Jurkat, Clone E6-1 (cell line): ENCODE results near the gene AOX1.
"Not testable (repeated sequence)": the region's sequence is repeated elsewhere in the genome, so short reads cannot be mapped to it uniquely, and the experiment has no call there.

Experiments
- DNase-seq: peaks from one replicate; pipeline ENCODE4 v3.0.0-alpha.2; 2011; ENCODE audit warnings: low read depth, low spot score
- H3K4me3 ChIP-seq: 2 replicates; pipeline ENCODE4 v1.5.1; 2011; ENCODE audit warnings: mild to moderate bottlenecking, low read length, control low read depth, moderate library complexity

AOX1 gene

GRCh38 chr2:200658278-200658864 lies 72.6 kb downstream of the AOX1 start:
- no peak for DNase-seq
- H3K4me3 ChIP-seq: no peak overlapping the region

GRCh38 chr2:200659410-200659809 lies 73.6 kb downstream of the AOX1 start:
- H3K4me3 ChIP-seq: no peak overlapping the region
- no peak for DNase-seq

GRCh38 chr2:200661477-200661876 lies 75.7 kb downstream of the AOX1 start:
- H3K4me3 ChIP-seq: no peak overlapping the region
- DNase-seq: no peak

GRCh38 chr2:200662727-200663126 lies 76.9 kb downstream of the AOX1 start:
- DNase-seq: no peak
- no peak overlapping the region for H3K4me3 ChIP-seq

GRCh38 chr2:200664770-200665494 lies 79.1 kb downstream of the AOX1 start:
- no peak for DNase-seq
- H3K4me3 ChIP-seq: no peak overlapping the region

- no peak overlapping the region for H3K4me3 ChIP-seq
- DNase-seq: no peak
Observed at GRCh38 chr2:200665626-200666453, 80.0 kb downstream of the AOX1 start.

GRCh38 chr2:200667413-200667812 lies 81.6 kb downstream of the AOX1 start:
- peak; percentile 35 for DNase-seq
- no peak overlapping the region for H3K4me3 ChIP-seq

GRCh38 chr2:200668478-200668877 lies 82.7 kb downstream of the AOX1 start:
- DNase-seq: no peak

GRCh38 chr2:200669308-200669707 lies 83.5 kb downstream of the AOX1 start:
- no peak overlapping the region for H3K4me3 ChIP-seq
- DNase-seq: no peak

More at GRCh38 chr2:200668478-200668877, 82.7 kb downstream of the AOX1 start:
- no peak overlapping the region for H3K4me3 ChIP-seq

- no peak for DNase-seq
- no peak overlapping the region for H3K4me3 ChIP-seq
Observed at GRCh38 chr2:200670313-200670712, 84.5 kb downstream of the AOX1 start.

- H3K4me3 ChIP-seq: no peak overlapping the region
- DNase-seq: no peak
Observed at GRCh38 chr2:200670751-200671150, 84.9 kb downstream of the AOX1 start.

- H3K4me3 ChIP-seq: no peak overlapping the region
- peak; percentile 71 for DNase-seq
Observed at GRCh38 chr2:200673191-200673590, 87.4 kb downstream of the AOX1 start.

GRCh38 chr2:200674837-200675236 lies 89.0 kb downstream of the AOX1 start:
- no peak overlapping the region for H3K4me3 ChIP-seq
- no peak for DNase-seq

GRCh38 chr2:200677171-200677570 lies 91.4 kb downstream of the AOX1 start:
- peak; percentile 73 for DNase-seq
- H3K4me3 ChIP-seq: no peak overlapping the region

GRCh38 chr2:200677721-200678532 lies 92.1 kb downstream of the AOX1 start:
- no peak overlapping the region for H3K4me3 ChIP-seq
- DNase-seq: no peak

- H3K4me3 ChIP-seq: no peak overlapping the region
- no peak for DNase-seq
Observed at GRCh38 chr2:200679127-200679526, 93.3 kb downstream of the AOX1 start.

GRCh38 chr2:200679535-200679934 lies 93.7 kb downstream of the AOX1 start:
- no peak for DNase-seq
- H3K4me3 ChIP-seq: no peak overlapping the region

- no peak for DNase-seq
- H3K4me3 ChIP-seq: no peak overlapping the region
Observed at GRCh38 chr2:200681697-200682096, 95.9 kb downstream of the AOX1 start.

GRCh38 chr2:200682407-200682806 lies 96.6 kb downstream of the AOX1 start:
- DNase-seq, H3K4me3 ChIP-seq: not testable (repeated sequence)
